A673 (cell line): ENCODE measurements around the gene ARHGAP22. TPM values are rescaled to one million over a fixed set of nuclear protein-coding genes. Genes with fewer than 3 reads are reported as not detected.

Experiments
- BruUV-seq: library from RNA; stranded (reverse); fragments of 400-500 nt; replicated peaks from 2 replicates; lab custom pipeline; 2021; lab: Mats Ljungman, UMichigan
- CTCF ChIA-PET: fragments of 300-600 bp; sonication (Branson Sonifier 250); formaldehyde crosslinking; loops from one replicate; lab custom pipeline; 2022; ENCODE audit warnings: antibody characterized with exemption; lab: Charles Lee
- POLR2A ChIA-PET: fragments of 300-600 bp; sonication (Branson Sonifier 250); formaldehyde crosslinking; loops from one replicate; lab custom pipeline; 2022; ENCODE audit warnings: antibody characterized with exemption; ENCODE audit not compliant: low non-redundant PET; lab: Charles Lee
- DNase-seq: peaks from one replicate; pipeline ENCODE4 v3.0.0-alpha.2; 2015; ENCODE audit warnings: low spot score
- H3K27ac ChIP-seq: fragments of 200-600 bp; sonication (generic); 2 replicates; pipeline ENCODE4 v1.5.1; 2016; ENCODE audit warnings: mixed run types, low read depth, mild to moderate bottlenecking, mixed read lengths, antibody characterized with exemption, low read length; ENCODE audit not compliant: poor library complexity, severe bottlenecking
- H3K27me3 ChIP-seq: fragments of 200-600 bp; sonication (generic); replicated peaks from 2 replicates; pipeline ENCODE4 v1.6.1; 2017; ENCODE audit warnings: mixed run types, low read depth, mild to moderate bottlenecking, mixed read lengths, antibody characterized with exemption, low read length; ENCODE audit not compliant: insufficient read depth, poor library complexity
- H3K36me3 ChIP-seq: fragments of 200-600 bp; sonication (generic); 2 replicates; pipeline ENCODE4 v1.6.1; 2016; ENCODE audit warnings: mixed run types, mild to moderate bottlenecking, mixed read lengths, antibody characterized with exemption, low read length; ENCODE audit not compliant: insufficient read depth, poor library complexity, severe bottlenecking
- H3K4me1 ChIP-seq: fragments of 200-600 bp; sonication (generic); 2 replicates; pipeline ENCODE4 v1.6.1; 2017; ENCODE audit warnings: mixed run types, mild to moderate bottlenecking, mixed read lengths, antibody characterized with exemption, low read length; ENCODE audit not compliant: insufficient read depth, poor library complexity, severe bottlenecking
- H3K4me3 ChIP-seq: fragments of 200-600 bp; sonication (generic); 2 replicates; pipeline ENCODE4 v1.5.1; 2016; ENCODE audit warnings: low read depth, mixed run types, mild to moderate bottlenecking, mixed read lengths, low read length; ENCODE audit not compliant: poor library complexity, severe bottlenecking
- H3K9me3 ChIP-seq: fragments of 200-600 bp; sonication (generic); 2 replicates; pipeline ENCODE4 v1.6.1; 2016; ENCODE audit warnings: mixed run types, low read depth, mild to moderate bottlenecking, mixed read lengths, antibody characterized with exemption, low read length; ENCODE audit not compliant: poor library complexity, severe bottlenecking
- CTCF ChIP-seq: fragments of 300-800, 200-600 bp; sonication (generic); conservative IDR thresholded peaks from 2 replicates; pipeline ENCODE4 v1.5.1; 2017; ENCODE audit warnings: low read depth, mild to moderate bottlenecking, antibody characterized with exemption, low read length, moderate library complexity, mixed read lengths
- EZH2 ChIP-seq: fragments of 200-600 bp; sonication (generic); IDR thresholded peaks from 2 replicates; pipeline ENCODE4 v1.6.1; 2017; ENCODE audit warnings: borderline replicate concordance, low read depth, mild to moderate bottlenecking, mixed read lengths, antibody characterized with exemption, low read length; ENCODE audit not compliant: poor library complexity, severe bottlenecking
- intact Hi-C: fragments of 100-400 bp; cut with micrococcal nuclease; formaldehyde crosslinking; loops from one replicate; pipeline ENCODE4 v1.10.0; 2022; ENCODE audit not compliant: unreplicated experiment
- total RNA-seq: library from RNA; stranded (reverse); gene quantifications from 2 replicates; pipeline ENCODE4 v1.2.3, GENCODE V29; 2021

The ARHGAP22 gene
- total RNA-seq, 1 experiment from 2014 or later, result 0.47 TPM

- intact Hi-C loops, result loop anchor here (2.0 to 10.0 kb wide), 2 partner anchors 209 to 751 kb away; no protein-coding TSS in a partner anchor
- CTCF ChIA-PET, result no interaction called here
Measured at GRCh38 chr10:48653347-48653746, 48.5 kb upstream of the ARHGAP22 start.

DNA sequence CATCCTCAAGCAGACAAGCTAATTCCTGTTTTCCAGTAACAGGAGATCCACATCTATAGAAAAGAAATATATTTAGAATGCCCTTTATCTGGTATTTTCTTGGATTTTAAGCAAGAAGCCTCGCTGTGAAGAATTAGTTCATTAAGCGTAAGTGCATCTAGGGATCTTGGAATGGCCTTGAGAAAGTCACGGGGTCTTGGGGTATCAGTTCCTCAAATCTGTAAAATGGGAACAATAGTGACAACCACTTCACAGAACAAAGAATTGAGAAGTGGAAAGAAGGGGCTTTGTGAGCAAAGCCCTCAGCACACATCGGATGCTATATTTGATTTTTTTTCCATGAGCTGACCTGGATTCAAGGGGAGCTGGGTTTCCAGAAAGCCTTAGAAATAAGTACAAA is 47.5 kb upstream of the ARHGAP22 start:
- POLR2A ChIA-PET, result no interaction called here
- TF ChIP-seq CTCF, result no peak
- Histone ChIP-seq H3K9me3 (no peaks in the 10 kb centered on the region), H3K4me1 (no peaks in the 10 kb centered on the region), H3K27ac (no peak overlapping the region), H3K27me3 (peaks cover 29% of the 10 kb centered on the region), H3K4me3 (no peak overlapping the region), H3K36me3 (no peaks in the 10 kb centered on the region)
- BruUV-seq, result no TSS peak
- CTCF ChIA-PET, result no interaction called here
- intact Hi-C loops, result loop anchor here (2.0 to 10.0 kb wide), 2 partner anchors 208 to 752 kb away; no protein-coding TSS in a partner anchor
- DNase-seq, result no peak

More at GRCh38 chr10:48653347-48653746, 48.5 kb upstream of the ARHGAP22 start:
- no TSS peak for BruUV-seq
- POLR2A ChIA-PET, result no interaction called here
- no peak overlapping the region for H3K4me3 ChIP-seq
- no peaks in the 10 kb centered on the region for H3K36me3 ChIP-seq
- TF ChIP-seq CTCF (no peak), EZH2 (no peak)
- H3K9me3 ChIP-seq, result no peaks in the 10 kb centered on the region
- no peaks in the 10 kb centered on the region for H3K4me1 ChIP-seq
- H3K27ac ChIP-seq, result no peak overlapping the region
- peaks cover 28% of the 10 kb centered on the region for H3K27me3 ChIP-seq
- DNase-seq, result no peak

GRCh38 chr10:48651839-48652238 is 47.0 kb upstream of the ARHGAP22 start:
- BruUV-seq, result no TSS peak
- POLR2A ChIA-PET, result no interaction called here

More at GRCh38 chr10:48651839-48652238, 47.0 kb upstream of the ARHGAP22 start:
- H3K27ac ChIP-seq, result no peak overlapping the region
- intact Hi-C loops, result loop anchor here (2.0 to 10.0 kb wide), 2 partner anchors 207 to 753 kb away; no protein-coding TSS in a partner anchor
- CTCF ChIA-PET, result no interaction called here
- no peak for DNase-seq
- no peak overlapping the region for H3K4me3 ChIP-seq
- peaks cover 34% of the 10 kb centered on the region for H3K27me3 ChIP-seq
- no peak for TF ChIP-seq EZH2
- no peak for TF ChIP-seq CTCF
- H3K36me3 ChIP-seq, result no peaks in the 10 kb centered on the region
- H3K4me1 ChIP-seq, result no peaks in the 10 kb centered on the region
- H3K9me3 ChIP-seq, result no peaks in the 10 kb centered on the region
